ENCODE measurements around the gene SYT3.
"Not testable (repeated sequence)": the region's sequence is repeated elsewhere in the genome, so short reads cannot be mapped to it uniquely, and the experiment has no call there.

SYT3 gene

GRCh38 chr19:50602935-50603334, 36.7 kb downstream of the SYT3 start:
- no peak for DNase-seq (ENCODE audit: low read depth, low spot score)

GRCh38 chr19:50602496-50602895, 37.2 kb downstream of the SYT3 start:
- DNase-seq (ENCODE audit: low read depth, low spot score): no peak

- DNase-seq (ENCODE audit: low read depth, low spot score): no peak
Observed at GRCh38 chr19:50602089-50602422, 37.6 kb downstream of the SYT3 start.

- DNase-seq (ENCODE audit: low read depth, low spot score): no peak
Observed at GRCh38 chr19:50601407-50602088, 38.1 kb downstream of the SYT3 start.

GRCh38 chr19:50599427-50599826, 40.3 kb downstream of the SYT3 start:
- DNase-seq (ENCODE audit: low read depth, low spot score): no peak

- no peak for DNase-seq (ENCODE audit: low read depth, low spot score)
Observed at GRCh38 chr19:50590191-50590590, 49.5 kb downstream of the SYT3 start.

- DNase-seq (ENCODE audit: low read depth, low spot score): not testable (repeated sequence)
Observed at GRCh38 chr19:50581795-50582660, 57.7 kb downstream of the SYT3 start.

- no peak for DNase-seq (ENCODE audit: low read depth, low spot score)
Observed at GRCh38 chr19:50580970-50581634, 58.6 kb downstream of the SYT3 start.

- no peak for DNase-seq (ENCODE audit: low read depth, low spot score)
Observed at GRCh38 chr19:50580240-50580639, 59.4 kb downstream of the SYT3 start.

- DNase-seq (ENCODE audit: low read depth, low spot score): not testable (repeated sequence)
Observed at GRCh38 chr19:50576769-50577168, 62.9 kb downstream of the SYT3 start.

- DNase-seq (ENCODE audit: low read depth, low spot score): no peak
Observed at GRCh38 chr19:50573741-50574461, 65.8 kb downstream of the SYT3 start.
